ENCODE data around the gene DIAPH2. TPM values are rescaled to one million over a fixed set of nuclear protein-coding genes. Genes with fewer than 3 reads are reported as not detected.
A peak's percentile ranks its signal among the peaks of the same experiment; 100 is the strongest.

DIAPH2 gene
- total and polyA plus RNA-seq, 8 donors = 1.9 to 10.0 (median 5.9) TPM

GRCh38 chrX:97609357-97609756 lies 924.7 kb downstream of the DIAPH2 start:
- no peak overlapping the region for H3K4me3 ChIP-seq
- intact Hi-C loops (cut with DNase I) = no loop called here
- H3K36me3 ChIP-seq = no peaks in the 10 kb centered on the region
- no peak for ATAC-seq
- WGBS, 2 donors = 88 to 98% methylated on average over 1 of the region's 1 CpG
- DNase-seq = no peak
- H3K27ac ChIP-seq = no peak overlapping the region
- H3K4me1 ChIP-seq = no peaks in the 10 kb centered on the region
- TF ChIP-seq CTCF (IDR thresholded peaks at IDR 0.05) = no peak
- no peaks in the 10 kb centered on the region for H3K9me3 ChIP-seq
- no peak for FAIRE-seq
- H3K27me3 ChIP-seq = no peaks in the 10 kb centered on the region

GRCh38 chrX:97609938-97610337 lies 925.3 kb downstream of the DIAPH2 start:
- FAIRE-seq = peak; percentile 45
- no peaks in the 10 kb centered on the region for H3K27me3 ChIP-seq
- no peak for ATAC-seq
- WGBS, 2 donors = 62 to 84% methylated on average over 1 of the region's 1 CpG
- no peaks in the 10 kb centered on the region for H3K9me3 ChIP-seq
- no peak overlapping the region for H3K27ac ChIP-seq
- H3K4me3 ChIP-seq = no peak overlapping the region
- TF ChIP-seq CTCF (IDR thresholded peaks at IDR 0.05) = no peak
- no peak for DNase-seq
- intact Hi-C loops (cut with DNase I) = no loop called here
- H3K36me3 ChIP-seq = no peaks in the 10 kb centered on the region
- H3K4me1 ChIP-seq = no peaks in the 10 kb centered on the region

- ATAC-seq = peak in 2 of 4 donors; percentile 26 to 58
- TF ChIP-seq CTCF (IDR thresholded peaks at IDR 0.05) = no peak
- FAIRE-seq = no peak
- intact Hi-C loops (cut with DNase I) = no loop called here
- Histone ChIP-seq H3K27ac (no peak overlapping the region), H3K9me3 (no peaks in the 10 kb centered on the region), H3K4me1 (no peaks in the 10 kb centered on the region), H3K4me3 (no peak overlapping the region), H3K27me3 (no peaks in the 10 kb centered on the region), H3K36me3 (no peaks in the 10 kb centered on the region)
- DNase-seq = no peak
- 81 to 83% methylated on average over 7 of the region's 7 CpGs for WGBS, 2 donors
These were observed 932.4 kb downstream of the DIAPH2 start for GRCh38 chrX:97616883-97617530.

GRCh38 chrX:97619499-97619898 lies 934.9 kb downstream of the DIAPH2 start:
- H3K36me3 ChIP-seq = no peaks in the 10 kb centered on the region
- H3K4me1 ChIP-seq = no peaks in the 10 kb centered on the region
- 93 to 95% methylated on average over 2 of the region's 2 CpGs for WGBS, 2 donors
- no peak for TF ChIP-seq CTCF (IDR thresholded peaks at IDR 0.05)
- no peak for ATAC-seq
- peaks cover 0 to 3% (median 0%) of the 10 kb centered on the region in 4 donors for H3K27me3 ChIP-seq
- H3K4me3 ChIP-seq = no peak overlapping the region
- no peak overlapping the region for H3K27ac ChIP-seq
- FAIRE-seq = no peak
- no peaks in the 10 kb centered on the region for H3K9me3 ChIP-seq
- no peak for DNase-seq
- intact Hi-C loops (cut with DNase I) = no loop called here

GRCh38 chrX:97622111-97622510 lies 937.5 kb downstream of the DIAPH2 start:
- no peak for TF ChIP-seq CTCF (IDR thresholded peaks at IDR 0.05)
- intact Hi-C loops (cut with DNase I) = no loop called here
- FAIRE-seq (no peak), ATAC-seq (no peak), DNase-seq (no peak)
- Histone ChIP-seq H3K9me3 (no peaks in the 10 kb centered on the region), H3K27me3 (peaks cover 0 to 6% (median 0%) of the 10 kb centered on the region in 4 donors), H3K4me1 (no peaks in the 10 kb centered on the region), H3K36me3 (no peaks in the 10 kb centered on the region), H3K4me3 (no peak overlapping the region), H3K27ac (no peak overlapping the region)
- 77 to 86% methylated on average over 3 of the region's 3 CpGs for WGBS, 2 donors

All from pancreas (tissue), 10 donors.